Measurements from ENCODE around the gene SPA17. TPM values are rescaled to one million over a fixed set of nuclear protein-coding genes. Genes with fewer than 3 reads are reported as not detected.

SPA17 gene
- total RNA-seq, 2 experiments from 2014 or later, result 5.1 to 5.5 TPM

DNA sequence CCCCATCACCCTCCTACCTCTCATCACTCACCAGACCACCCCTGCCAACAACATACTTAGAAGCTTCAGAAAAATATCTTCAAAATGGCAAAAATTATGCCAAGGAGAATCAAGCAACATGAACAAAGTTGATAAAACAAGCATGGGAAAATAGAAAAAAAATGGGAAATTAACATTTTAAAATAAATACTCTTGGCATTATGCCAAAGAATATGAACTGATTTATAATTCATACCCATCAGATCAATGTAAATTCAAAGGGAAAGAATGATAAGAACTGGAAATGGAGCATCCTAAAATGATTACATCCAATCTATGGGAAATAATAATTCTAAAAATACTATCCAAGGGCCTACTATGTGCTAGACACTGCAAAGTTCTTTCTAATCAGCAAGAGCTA, 12.2 kb upstream of the SPA17 start:
- Histone ChIP-seq H3K9me2 (ENCODE audit: insufficient read depth, low read length) (no peaks in the 10 kb centered on the region), H2AFZ (ENCODE audit: low read length) (no peak overlapping the region), H3K27ac (ENCODE audit: low read depth, low read length, poor library complexity, severe bottlenecking) (no peak overlapping the region), H3K4me2 (ENCODE audit: low read length) (no peak overlapping the region), H3K4me1 (ENCODE audit: insufficient read depth, low read length, poor library complexity, severe bottlenecking) (no peaks in the 10 kb centered on the region), H3K36me3 (ENCODE audit: insufficient read depth, low read length) (0 out of 2 replicates have a peak, but pooled peaks cover 3% of the 10 kb centered on the region), H3K79me2 (ENCODE audit: insufficient read depth, low read depth, low read length) (no peaks in the 10 kb centered on the region), H3K4me3 (ENCODE audit: low read depth, low read length, poor library complexity, severe bottlenecking) (no peak overlapping the region), H3K9me3 (ENCODE audit: low read length) (no peaks in the 10 kb centered on the region), H4K20me1 (ENCODE audit: insufficient read depth, low read length) (no peaks in the 10 kb centered on the region)
- no TSS peak for BruUV-seq (replicated peaks)
- DNase-seq (ENCODE audit: low spot score), result no peak
- CTCF ChIA-PET (ENCODE audit: unreplicated experiment), result no interaction called here
- TF ChIP-seq, protein P1, sequence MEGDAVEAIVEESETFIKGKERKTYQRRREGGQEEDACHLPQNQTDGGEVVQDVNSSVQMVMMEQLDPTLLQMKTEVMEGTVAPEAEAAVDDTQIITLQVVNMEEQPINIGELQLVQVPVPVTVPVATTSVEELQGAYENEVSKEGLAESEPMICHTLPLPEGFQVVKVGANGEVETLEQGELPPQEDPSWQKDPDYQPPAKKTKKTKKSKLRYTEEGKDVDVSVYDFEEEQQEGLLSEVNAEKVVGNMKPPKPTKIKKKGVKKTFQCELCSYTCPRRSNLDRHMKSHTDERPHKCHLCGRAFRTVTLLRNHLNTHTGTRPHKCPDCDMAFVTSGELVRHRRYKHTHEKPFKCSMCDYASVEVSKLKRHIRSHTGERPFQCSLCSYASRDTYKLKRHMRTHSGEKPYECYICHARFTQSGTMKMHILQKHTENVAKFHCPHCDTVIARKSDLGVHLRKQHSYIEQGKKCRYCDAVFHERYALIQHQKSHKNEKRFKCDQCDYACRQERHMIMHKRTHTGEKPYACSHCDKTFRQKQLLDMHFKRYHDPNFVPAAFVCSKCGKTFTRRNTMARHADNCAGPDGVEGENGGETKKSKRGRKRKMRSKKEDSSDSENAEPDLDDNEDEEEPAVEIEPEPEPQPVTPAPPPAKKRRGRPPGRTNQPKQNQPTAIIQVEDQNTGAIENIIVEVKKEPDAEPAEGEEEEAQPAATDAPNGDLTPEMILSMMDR (conservative IDR thresholded peaks at IDR 0.05; ENCODE audit: low read length), result no peak
- TF ChIP-seq EZH2phosphoT487 (IDR thresholded peaks at IDR 0.05; ENCODE audit: borderline replicate concordance, low read depth, low read length), result no peak
- intact Hi-C loops (cut with micrococcal nuclease; ENCODE audit: unreplicated experiment), result no loop called here
- POLR2A ChIA-PET, result interaction anchor here (1.0 to 1.2 kb wide), 3 partner anchors 12 to 38 kb away, joined by 3 to 4 read pairs (median 4); partner anchors contain the start of genes SIAE, SPA17 and TBRG1

DNA sequence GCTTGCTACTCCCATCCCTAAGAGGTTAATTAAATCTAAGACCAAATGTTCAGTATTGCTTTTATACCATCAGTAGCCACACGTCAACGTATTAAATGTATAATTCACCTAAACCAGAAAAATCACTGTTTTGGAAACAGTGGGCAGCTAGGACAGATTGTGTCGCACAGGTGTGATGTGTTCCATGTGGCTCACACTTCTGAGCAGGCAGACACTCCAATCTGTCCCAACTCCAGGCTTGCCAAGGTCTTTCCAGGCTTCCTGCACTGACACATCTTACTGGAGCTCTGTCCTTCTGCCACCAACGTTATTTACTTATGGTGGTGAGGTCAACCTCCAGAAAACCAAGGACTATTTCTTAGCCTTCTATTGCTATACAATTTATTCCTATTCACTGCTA, 11.6 kb upstream of the SPA17 start:
- intact Hi-C loops (cut with micrococcal nuclease; ENCODE audit: unreplicated experiment), result no loop called here
- H3K27ac ChIP-seq (ENCODE audit: low read depth, low read length, poor library complexity, severe bottlenecking), result no peak overlapping the region
- H3K36me3 ChIP-seq (ENCODE audit: insufficient read depth, low read length), result 0 out of 2 replicates have a peak, but pooled peaks cover 3% of the 10 kb centered on the region
- H3K9me3 ChIP-seq (ENCODE audit: low read length), result no peaks in the 10 kb centered on the region
- no peak overlapping the region for H3K4me3 ChIP-seq (ENCODE audit: low read depth, low read length, poor library complexity, severe bottlenecking)
- H2AFZ ChIP-seq (ENCODE audit: low read length), result no peak overlapping the region
- no peaks in the 10 kb centered on the region for H3K79me2 ChIP-seq (ENCODE audit: insufficient read depth, low read depth, low read length)
- CTCF ChIA-PET (ENCODE audit: unreplicated experiment), result no interaction called here
- no peaks in the 10 kb centered on the region for H3K4me1 ChIP-seq (ENCODE audit: insufficient read depth, low read length, poor library complexity, severe bottlenecking)
- no peaks in the 10 kb centered on the region for H3K9me2 ChIP-seq (ENCODE audit: insufficient read depth, low read length)
- no peak for DNase-seq (ENCODE audit: low spot score)
- H3K4me2 ChIP-seq (ENCODE audit: low read length), result no peak overlapping the region
- TF ChIP-seq, protein P1 (conservative IDR thresholded peaks at IDR 0.05; ENCODE audit: low read length), result no peak
- no peak for TF ChIP-seq EZH2phosphoT487 (IDR thresholded peaks at IDR 0.05; ENCODE audit: borderline replicate concordance, low read depth, low read length)
- POLR2A ChIA-PET, result interaction anchor here (1.0 to 1.2 kb wide), 3 partner anchors 11 to 39 kb away, joined by 3 to 4 read pairs (median 4); partner anchors contain the start of genes SIAE, SPA17 and TBRG1
- H4K20me1 ChIP-seq (ENCODE audit: insufficient read depth, low read length), result no peaks in the 10 kb centered on the region
- no TSS peak for BruUV-seq (replicated peaks)

DNA sequence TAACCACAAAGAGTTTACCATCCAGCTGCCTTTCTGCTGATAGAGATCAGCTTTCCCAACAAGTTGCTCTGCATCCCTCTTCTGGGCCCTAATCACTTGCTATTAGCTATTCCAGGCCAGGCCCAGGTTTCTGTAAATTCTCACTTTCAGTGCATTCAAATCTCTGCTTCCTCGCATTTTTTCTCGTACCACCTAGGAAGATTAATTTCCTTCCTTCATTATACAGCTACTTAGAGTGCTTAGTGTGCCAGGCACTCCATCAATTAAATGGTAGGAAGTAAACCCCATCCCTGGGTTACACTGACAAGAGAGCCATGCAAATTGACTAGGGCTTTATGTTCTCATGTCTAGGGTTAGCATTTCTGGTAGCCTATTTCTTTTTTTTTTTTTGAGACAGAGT, 9.8 kb upstream of the SPA17 start:
- no peaks in the 10 kb centered on the region for H3K4me1 ChIP-seq (ENCODE audit: insufficient read depth, low read length, poor library complexity, severe bottlenecking)
- TF ChIP-seq, protein P1 (conservative IDR thresholded peaks at IDR 0.05; ENCODE audit: low read length), result no peak
- ChIA-PET POLR2A (interaction anchor here (0.6 to 1.6 kb wide), 4 partner anchors 10 to 172 kb away, joined by 3 to 7 read pairs (median 4); partner anchors contain the start of genes SIAE and SPA17), CTCF (ENCODE audit: unreplicated experiment) (interaction anchor here (1.0 kb wide), 1 partner anchor 83 kb away, joined by 4 read pairs; no protein-coding TSS in a partner anchor)
- no TSS peak for BruUV-seq (replicated peaks)
- H3K27ac ChIP-seq (ENCODE audit: low read depth, low read length, poor library complexity, severe bottlenecking), result no peak overlapping the region
- no peaks in the 10 kb centered on the region for H3K79me2 ChIP-seq (ENCODE audit: insufficient read depth, low read depth, low read length)
- H3K4me2 ChIP-seq (ENCODE audit: low read length), result no peak overlapping the region
- no peaks in the 10 kb centered on the region for H3K9me2 ChIP-seq (ENCODE audit: insufficient read depth, low read length)
- H2AFZ ChIP-seq (ENCODE audit: low read length), result no peak overlapping the region
- intact Hi-C loops (cut with micrococcal nuclease; ENCODE audit: unreplicated experiment), result no loop called here
- H4K20me1 ChIP-seq (ENCODE audit: insufficient read depth, low read length), result no peaks in the 10 kb centered on the region
- no peak overlapping the region for H3K4me3 ChIP-seq (ENCODE audit: low read depth, low read length, poor library complexity, severe bottlenecking)
- 0 out of 2 replicates have a peak, but pooled peaks cover 3% of the 10 kb centered on the region for H3K36me3 ChIP-seq (ENCODE audit: insufficient read depth, low read length)
- no peaks in the 10 kb centered on the region for H3K9me3 ChIP-seq (ENCODE audit: low read length)
- DNase-seq (ENCODE audit: low spot score), result no peak

Measured in OCI-LY7 (cell line).